Transverse colon (tissue), 4 donors: ENCODE data around the gene C11orf54. TPM values are rescaled to one million over a fixed set of nuclear protein-coding genes. Genes with fewer than 3 reads are reported as not detected.
A peak's percentile ranks its signal among the peaks of the same experiment; 100 is the strongest.

Source experiments
- DNase-seq: peaks from one replicate; pipeline ENCODE4 v3.0.0-alpha.2; 2019
- H3K27ac ChIP-seq, 4 donors: fragments of 200-600 bp; sonication (generic); 2 replicates each; pipeline ENCODE4 v1.5.1; 2016 to 2018; ENCODE audit warnings: inconsistent platforms in 4 of 4
- H3K27me3 ChIP-seq: fragments of 200-600 bp; sonication (generic); 2 replicates; pipeline ENCODE4 v1.5.1; 2017; ENCODE audit warnings: inconsistent platforms
- H3K36me3 ChIP-seq, 4 donors: fragments of 200-600 bp; sonication (generic); 2 replicates each; pipeline ENCODE4 v1.5.1; 2017 to 2019; ENCODE audit warnings: inconsistent platforms in 4 of 4
- H3K4me1 ChIP-seq, 4 donors: fragments of 200-600 bp; sonication (generic); 2 replicates each; pipeline ENCODE4 v1.5.1; 2017 to 2020; ENCODE audit warnings: inconsistent platforms in 4 of 4
- H3K4me3 ChIP-seq, 4 donors: fragments of 200-600 bp; sonication (generic); 1 replicate in 1 of 4; 2 replicates in 3 of 4; pipeline versions ENCODE4 v1.5.1 to v1.6.1; 2017 to 2019; ENCODE audit warnings: inconsistent platforms in 4 of 4
- H3K9me3 ChIP-seq, 2 donors: fragments of 200-600 bp; sonication (generic); 2 replicates each; pipeline ENCODE4 v1.5.1; 2017 to 2019; ENCODE audit warnings: inconsistent platforms in 2 of 2
- EP300 ChIP-seq: sonication (generic); formaldehyde crosslinking; IDR thresholded peaks from one replicate; pipeline ENCODE4 v1.6.1; 2017; ENCODE audit warnings: antibody characterized with exemption, low read depth
- POLR2A ChIP-seq: fragments of 450-650 bp; IDR thresholded peaks from one replicate; pipeline ENCODE4 v1.6.1; 2016; ENCODE audit warnings: antibody characterized with exemption, mild to moderate bottlenecking, moderate library complexity
- POLR2AphosphoS5 ChIP-seq, 3 donors: sonication (generic); formaldehyde crosslinking; IDR thresholded peaks; one replicate each; pipeline ENCODE4 v1.6.1; 2016; ENCODE audit warnings: antibody characterized with exemption in 3 of 3
- WGBS, 2 donors: methylation state at CpG; one replicate each; pipeline ENCODE4 v1.1.5; 2018; ENCODE audit warnings: low coverage in 1 of 2; 5-methylcytosine and 5-hydroxymethylcytosine counted together
- in situ Hi-C, 4 donors: fragments of 200-750 bp; cut with MboI; loops; one replicate each; pipeline versions ENCODE4 v1.15.0 to v1.15.1; 2017; ENCODE audit warnings: low sequenced_read_pairs in 3 of 4, low pct_ligation_motif_present in 1 of 4, low pct_unique_long_range_greater_than_20kb in 1 of 4
- intact Hi-C: fragments of 100-400 bp; cut with DNase I; formaldehyde crosslinking; loops from one replicate; pipeline ENCODE4 v1.15.1; 2023; ENCODE audit warnings: low total_unique reads
- total RNA-seq, 4 donors: library from RNA; depleted of rRNA; stranded (reverse); fragments of >200 nt; gene quantifications; one replicate each; pipeline ENCODE4 v1.1.0, GENCODE V29; 2016
- TF ChIP-seq, protein P1 (sequence below), 5 experiments: fragments of 200-600 bp in 3 of 5; fragments of 450-650 bp in 2 of 5; sonication (generic) in 3 of 5; IDR thresholded peaks; 1 replicate in 2 of 5; 2 replicates in 3 of 5; pipeline ENCODE4 v1.5.1; 2016 to 2017; ENCODE audit warnings: antibody characterized with exemption in 5 of 5, inconsistent platforms in 3 of 5, mild to moderate bottlenecking in 2 of 5, moderate library complexity in 1 of 5

C11orf54 gene
- total RNA-seq, 4 donors from 2014 or later, result 33.3 to 160 (median 105) TPM

DNA sequence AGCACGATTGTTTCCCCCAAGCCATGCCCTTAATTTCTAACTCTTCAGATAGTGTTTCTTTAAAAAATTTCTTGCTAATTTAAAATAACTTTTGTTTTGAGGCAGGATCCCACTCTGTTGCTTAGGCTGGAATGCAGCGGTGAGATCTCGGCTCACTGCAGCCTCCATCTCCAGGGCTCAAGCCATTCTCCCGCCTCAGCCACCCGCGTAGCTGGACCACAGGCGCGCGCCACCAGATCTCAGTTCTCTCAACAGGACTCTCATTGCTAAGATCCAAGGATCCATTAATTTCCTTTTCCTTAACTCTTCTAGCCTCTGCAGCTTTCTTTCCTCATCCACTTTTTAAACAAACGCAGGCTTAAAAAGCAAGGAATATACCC lies 42.3 kb downstream of the C11orf54 start:
- peaks cover 0 to 6% (median 0%) of the 10 kb centered on the region in 4 donors for H3K36me3 ChIP-seq
- H3K4me3 ChIP-seq, result peak overlapping the region; percentile 70 to 77 (median 73)
- H3K27me3 ChIP-seq, result no peaks in the 10 kb centered on the region
- H3K4me1 ChIP-seq, result peaks cover 19 to 33% (median 30%) of the 10 kb centered on the region in 4 donors
- in situ Hi-C loops (loop anchor here in 1 of 4 donors (25.0 kb wide), 1 partner anchor 704 kb away; the partner anchor contains the start of genes ANKRD49 and MRE11), intact Hi-C loops (no loop called here)
- no peak for DNase-seq
- 0% methylated on average over 9 to 10 of the region's 10 CpGs for WGBS, 2 donors
- TF ChIP-seq POLR2AphosphoS5 (IDR thresholded peaks at IDR 0.05), result no peak
- no peak for TF ChIP-seq EP300
- no peak for TF ChIP-seq POLR2A
- TF ChIP-seq, protein P1, sequence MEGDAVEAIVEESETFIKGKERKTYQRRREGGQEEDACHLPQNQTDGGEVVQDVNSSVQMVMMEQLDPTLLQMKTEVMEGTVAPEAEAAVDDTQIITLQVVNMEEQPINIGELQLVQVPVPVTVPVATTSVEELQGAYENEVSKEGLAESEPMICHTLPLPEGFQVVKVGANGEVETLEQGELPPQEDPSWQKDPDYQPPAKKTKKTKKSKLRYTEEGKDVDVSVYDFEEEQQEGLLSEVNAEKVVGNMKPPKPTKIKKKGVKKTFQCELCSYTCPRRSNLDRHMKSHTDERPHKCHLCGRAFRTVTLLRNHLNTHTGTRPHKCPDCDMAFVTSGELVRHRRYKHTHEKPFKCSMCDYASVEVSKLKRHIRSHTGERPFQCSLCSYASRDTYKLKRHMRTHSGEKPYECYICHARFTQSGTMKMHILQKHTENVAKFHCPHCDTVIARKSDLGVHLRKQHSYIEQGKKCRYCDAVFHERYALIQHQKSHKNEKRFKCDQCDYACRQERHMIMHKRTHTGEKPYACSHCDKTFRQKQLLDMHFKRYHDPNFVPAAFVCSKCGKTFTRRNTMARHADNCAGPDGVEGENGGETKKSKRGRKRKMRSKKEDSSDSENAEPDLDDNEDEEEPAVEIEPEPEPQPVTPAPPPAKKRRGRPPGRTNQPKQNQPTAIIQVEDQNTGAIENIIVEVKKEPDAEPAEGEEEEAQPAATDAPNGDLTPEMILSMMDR (IDR thresholded peaks at IDR 0.05), result peak in 1 of 5 experiments; percentile 29
- H3K9me3 ChIP-seq, result no peaks in the 10 kb centered on the region
- peak overlapping the region; percentile 92 to 98 (median 96) for H3K27ac ChIP-seq

DNA sequence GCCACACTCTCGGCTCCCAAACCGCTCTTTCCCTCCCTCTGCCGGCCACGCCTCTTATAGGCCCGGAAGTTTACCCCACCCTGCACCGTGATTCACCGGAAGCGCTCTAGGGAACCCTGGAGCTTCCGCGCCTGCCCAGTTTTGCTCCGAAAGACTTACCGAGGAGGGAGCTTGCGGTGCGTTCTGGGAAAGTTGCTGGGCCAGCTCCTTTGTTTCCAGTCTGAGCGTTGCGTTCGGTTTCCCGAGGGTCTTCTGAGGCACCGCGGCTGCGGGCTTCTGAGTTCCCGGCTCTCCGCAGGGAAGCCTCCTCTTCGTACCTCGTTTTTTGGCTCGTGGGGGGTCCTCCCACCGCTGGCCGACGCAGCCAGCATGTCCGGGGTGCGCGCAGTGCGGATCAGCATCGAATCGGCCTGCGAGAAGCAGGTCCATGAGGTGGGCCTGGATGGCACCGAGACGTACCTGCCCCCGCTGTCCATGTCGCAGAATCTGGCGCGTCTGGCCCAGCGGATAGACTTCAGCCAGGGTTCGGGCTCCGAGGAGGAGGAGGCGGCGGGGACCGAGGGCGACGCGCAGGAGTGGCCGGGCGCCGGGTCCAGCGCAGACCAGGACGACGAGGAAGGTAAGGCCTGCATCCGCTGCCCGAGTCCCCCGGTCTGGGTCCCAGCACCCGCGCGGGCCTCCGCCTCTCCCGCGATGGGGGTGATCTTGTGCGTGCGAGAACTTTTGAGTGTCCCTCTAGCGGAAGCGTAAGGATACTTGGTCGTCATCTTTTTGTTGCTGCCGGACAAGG lies 42.9 kb downstream of the C11orf54 start, which contains the start of gene MED17:
MED17 (plus strand) TSS at position 138 of the 790 bp plus-strand sequence; CDS start at position 370, 232 bp downstream.
- H3K27ac ChIP-seq, result peak within 1 kb of the TSS; percentile 92 to 98 (median 96)
- intact Hi-C loops, result no loop called here
- no peaks in the 10 kb centered on the region for H3K27me3 ChIP-seq
- peak; percentile 94 to 98 (median 94) for TF ChIP-seq POLR2AphosphoS5 (IDR thresholded peaks at IDR 0.05)
- no peak for TF ChIP-seq EP300
- TF ChIP-seq, protein P1 (IDR thresholded peaks at IDR 0.05), result peak; percentile 37 to 60 (median 46)
- peak; percentile 84 for TF ChIP-seq POLR2A
- H3K4me1 ChIP-seq, result peaks cover 19 to 33% (median 30%) of the 10 kb centered on the region in 4 donors
- peaks cover 0 to 12% (median 0%) of the 10 kb centered on the region in 4 donors for H3K36me3 ChIP-seq
- DNase-seq, result peak; percentile 94
- in situ Hi-C loops, result loop anchor here in 1 of 4 donors (25.0 kb wide), 1 partner anchor 703 kb away; the partner anchor contains the start of genes ANKRD49 and MRE11
- no peaks in the 10 kb centered on the region for H3K9me3 ChIP-seq
- 0% methylated on average over 54 of the region's 72 CpGs; no CpG with 5 or more reads in 1 of the 2 donors for WGBS, 2 donors
- peak within 1 kb of the TSS; percentile 70 to 77 (median 73) for H3K4me3 ChIP-seq

DNA sequence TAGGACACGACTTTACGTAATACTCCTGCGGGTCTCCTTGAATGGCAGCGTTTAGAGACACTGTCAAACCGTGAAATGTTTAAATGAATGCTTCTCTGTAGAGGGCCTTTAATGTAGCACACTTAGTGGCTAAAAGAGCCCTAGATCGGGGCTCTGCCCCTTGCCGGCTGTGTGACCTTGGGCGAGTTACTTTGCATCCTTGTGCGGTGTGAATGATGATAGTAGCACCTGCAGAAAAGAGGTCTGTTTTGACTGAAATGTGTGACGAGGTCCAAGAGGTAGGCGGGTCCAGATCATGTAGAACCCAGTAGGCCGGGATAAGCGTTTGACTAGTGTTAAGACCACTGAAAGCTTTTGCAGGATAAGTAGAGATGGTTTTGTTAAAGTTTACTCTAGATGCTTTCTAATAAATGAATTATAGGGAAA lies 43.5 kb downstream of the C11orf54 start:
- Histone ChIP-seq H3K36me3 (peaks cover 0 to 18% (median 2%) of the 10 kb centered on the region in 4 donors), H3K4me3 (peak overlapping the region; percentile 70 to 77 (median 73)), H3K9me3 (no peaks in the 10 kb centered on the region), H3K4me1 (peaks cover 19 to 33% (median 30%) of the 10 kb centered on the region in 4 donors), H3K27ac (peak overlapping the region; percentile 92 to 98 (median 96)), H3K27me3 (no peaks in the 10 kb centered on the region)
- intact Hi-C loops, result no loop called here
- in situ Hi-C loops, result loop anchor here in 1 of 4 donors (25.0 kb wide), 1 partner anchor 702 kb away; the partner anchor contains the start of genes ANKRD49 and MRE11
- no peak for DNase-seq
- TF ChIP-seq, protein P1 (IDR thresholded peaks at IDR 0.05), result peak in 1 of 5 experiments; percentile 0
- TF ChIP-seq EP300, result no peak
- no peak for TF ChIP-seq POLR2AphosphoS5 (IDR thresholded peaks at IDR 0.05)
- TF ChIP-seq POLR2A, result no peak
- 0% methylated on average over 8 to 13 of the region's 13 CpGs for WGBS, 2 donors

DNA sequence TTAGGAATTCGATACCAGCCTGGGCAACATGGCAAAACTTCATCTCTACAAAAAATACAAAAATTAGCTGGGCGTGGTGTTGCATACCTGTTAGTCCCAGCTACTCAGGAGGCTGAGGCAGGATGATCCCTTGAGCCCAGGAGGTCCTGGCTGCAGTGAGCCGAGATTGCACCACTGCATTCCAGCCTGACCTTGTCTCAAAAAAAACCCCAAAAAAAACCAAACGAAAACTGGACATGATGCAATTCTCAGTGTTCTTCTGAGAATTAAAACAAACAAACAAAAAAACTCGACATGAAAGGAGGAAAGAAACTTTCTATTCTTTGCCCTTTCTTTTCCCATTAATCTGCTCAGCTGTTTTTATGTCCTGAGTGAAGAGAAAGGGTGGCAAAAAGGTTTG lies 50.0 kb downstream of the C11orf54 start:
- H3K27ac ChIP-seq, result no peak overlapping the region
- intact Hi-C loops (loop anchor here (10.0 kb wide), 1 partner anchor 67 kb away; no protein-coding TSS in a partner anchor), in situ Hi-C loops (loop anchor here in 1 of 4 donors (25.0 kb wide), 1 partner anchor 696 kb away; the partner anchor contains the start of genes ANKRD49 and MRE11)
- peaks cover 0 to 83% (median 34%) of the 10 kb centered on the region in 4 donors for H3K36me3 ChIP-seq
- WGBS, 2 donors, result 79 to 84% methylated on average over 3 to 5 of the region's 5 CpGs
- no peak for DNase-seq
- H3K27me3 ChIP-seq, result no peaks in the 10 kb centered on the region
- H3K4me1 ChIP-seq, result peaks cover 6 to 13% (median 10%) of the 10 kb centered on the region in 4 donors
- H3K9me3 ChIP-seq, result no peaks in the 10 kb centered on the region
- no peak overlapping the region for H3K4me3 ChIP-seq
- TF ChIP-seq POLR2AphosphoS5 (IDR thresholded peaks at IDR 0.05), result no peak
- TF ChIP-seq, protein P1 (IDR thresholded peaks at IDR 0.05), result no peak
